LoVo (cell line): ENCODE data around the gene CAP2.

Source experiments
- DNase-seq: peaks from one replicate; pipeline ENCODE4 v3.0.0-alpha.2; 2016; ENCODE audit warnings: low spot score

The CAP2 gene

GRCh38 chr6:17474289-17474688 lies 80.9 kb downstream of the CAP2 start:
- DNase-seq = no peak

- DNase-seq = no peak
Observed at GRCh38 chr6:17475606-17476244, 82.3 kb downstream of the CAP2 start.

- no peak for DNase-seq
Observed at GRCh38 chr6:17476511-17476910, 83.1 kb downstream of the CAP2 start.

GRCh38 chr6:17477356-17477755 lies 84.0 kb downstream of the CAP2 start:
- DNase-seq = no peak

- no peak for DNase-seq
Observed at GRCh38 chr6:17478223-17478907, 85.0 kb downstream of the CAP2 start.

GRCh38 chr6:17478946-17479345 lies 85.6 kb downstream of the CAP2 start:
- no peak for DNase-seq

- DNase-seq = no peak
Observed at GRCh38 chr6:17480476-17480875, 87.1 kb downstream of the CAP2 start.

GRCh38 chr6:17482711-17483110 lies 89.3 kb downstream of the CAP2 start:
- DNase-seq = no peak

GRCh38 chr6:17483391-17484016 lies 90.1 kb downstream of the CAP2 start:
- no peak for DNase-seq

GRCh38 chr6:17484201-17484849 lies 90.9 kb downstream of the CAP2 start:
- no peak for DNase-seq

- DNase-seq = no peak
Observed at GRCh38 chr6:17485181-17485580, 91.8 kb downstream of the CAP2 start.

- no peak for DNase-seq
Observed at GRCh38 chr6:17485946-17486345, 92.6 kb downstream of the CAP2 start.

GRCh38 chr6:17486680-17487079 lies 93.3 kb downstream of the CAP2 start:
- no peak for DNase-seq

- no peak for DNase-seq
Observed at GRCh38 chr6:17490724-17491123, 97.3 kb downstream of the CAP2 start.

GRCh38 chr6:17491416-17492142 lies 98.2 kb downstream of the CAP2 start:
- DNase-seq = no peak

- DNase-seq = no peak
Observed at GRCh38 chr6:17492350-17492749, 99.0 kb downstream of the CAP2 start.

GRCh38 chr6:17493286-17493685 lies 99.9 kb downstream of the CAP2 start:
- no peak for DNase-seq

- no peak for DNase-seq
Observed at GRCh38 chr6:17494177-17494576, 100.8 kb downstream of the CAP2 start.

- DNase-seq = no peak
Observed at GRCh38 chr6:17494919-17495318, 101.5 kb downstream of the CAP2 start.

- no peak for DNase-seq
Observed at GRCh38 chr6:17497535-17498095, 104.2 kb downstream of the CAP2 start.

GRCh38 chr6:17501442-17501841 lies 108.0 kb downstream of the CAP2 start:
- no peak for DNase-seq
